ENCODE data around the gene C16orf54.

DNA sequence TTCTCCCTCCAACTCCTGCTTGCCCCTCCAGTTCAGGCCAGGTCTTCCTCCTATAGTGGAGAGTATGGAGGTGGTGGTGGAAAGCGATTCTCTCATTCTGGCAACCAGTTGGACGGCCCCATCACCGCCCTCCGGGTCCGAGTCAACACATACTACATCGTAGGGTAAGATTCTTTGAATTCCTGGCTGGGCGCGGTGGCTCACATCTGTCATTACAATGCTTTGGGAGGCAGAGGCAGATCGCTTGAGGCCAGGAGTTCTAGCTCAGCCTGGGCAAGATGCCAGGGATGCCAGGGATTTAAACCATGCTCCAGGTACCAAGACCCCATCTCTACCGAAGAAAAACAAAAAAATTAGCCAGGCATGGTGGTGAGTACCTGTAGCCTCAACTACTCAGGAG lies 33.7 kb upstream of the C16orf54 start:
- no peak for TF ChIP-seq CTCF (IDR thresholded peaks at IDR 0.05; ENCODE audit: low read depth, low read length, missing input control)
- no peak for TF ChIP-seq EGR1 (IDR thresholded peaks at IDR 0.05; ENCODE audit: low read depth in 2 of 2)
- TF ChIP-seq, protein P1, sequence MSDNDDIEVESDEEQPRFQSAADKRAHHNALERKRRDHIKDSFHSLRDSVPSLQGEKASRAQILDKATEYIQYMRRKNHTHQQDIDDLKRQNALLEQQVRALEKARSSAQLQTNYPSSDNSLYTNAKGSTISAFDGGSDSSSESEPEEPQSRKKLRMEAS (IDR thresholded peaks at IDR 0.05) = no peak
- no peak for TF ChIP-seq TAF1 (conservative IDR thresholded peaks at IDR 0.05)
- no peak for TF ChIP-seq SP1 (IDR thresholded peaks at IDR 0.05)
- no peak for TF ChIP-seq RXRA (IDR thresholded peaks at IDR 0.05)
- TF ChIP-seq, protein P2, sequence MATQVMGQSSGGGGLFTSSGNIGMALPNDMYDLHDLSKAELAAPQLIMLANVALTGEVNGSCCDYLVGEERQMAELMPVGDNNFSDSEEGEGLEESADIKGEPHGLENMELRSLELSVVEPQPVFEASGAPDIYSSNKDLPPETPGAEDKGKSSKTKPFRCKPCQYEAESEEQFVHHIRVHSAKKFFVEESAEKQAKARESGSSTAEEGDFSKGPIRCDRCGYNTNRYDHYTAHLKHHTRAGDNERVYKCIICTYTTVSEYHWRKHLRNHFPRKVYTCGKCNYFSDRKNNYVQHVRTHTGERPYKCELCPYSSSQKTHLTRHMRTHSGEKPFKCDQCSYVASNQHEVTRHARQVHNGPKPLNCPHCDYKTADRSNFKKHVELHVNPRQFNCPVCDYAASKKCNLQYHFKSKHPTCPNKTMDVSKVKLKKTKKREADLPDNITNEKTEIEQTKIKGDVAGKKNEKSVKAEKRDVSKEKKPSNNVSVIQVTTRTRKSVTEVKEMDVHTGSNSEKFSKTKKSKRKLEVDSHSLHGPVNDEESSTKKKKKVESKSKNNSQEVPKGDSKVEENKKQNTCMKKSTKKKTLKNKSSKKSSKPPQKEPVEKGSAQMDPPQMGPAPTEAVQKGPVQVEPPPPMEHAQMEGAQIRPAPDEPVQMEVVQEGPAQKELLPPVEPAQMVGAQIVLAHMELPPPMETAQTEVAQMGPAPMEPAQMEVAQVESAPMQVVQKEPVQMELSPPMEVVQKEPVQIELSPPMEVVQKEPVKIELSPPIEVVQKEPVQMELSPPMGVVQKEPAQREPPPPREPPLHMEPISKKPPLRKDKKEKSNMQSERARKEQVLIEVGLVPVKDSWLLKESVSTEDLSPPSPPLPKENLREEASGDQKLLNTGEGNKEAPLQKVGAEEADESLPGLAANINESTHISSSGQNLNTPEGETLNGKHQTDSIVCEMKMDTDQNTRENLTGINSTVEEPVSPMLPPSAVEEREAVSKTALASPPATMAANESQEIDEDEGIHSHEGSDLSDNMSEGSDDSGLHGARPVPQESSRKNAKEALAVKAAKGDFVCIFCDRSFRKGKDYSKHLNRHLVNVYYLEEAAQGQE (IDR thresholded peaks at IDR 0.05) = no peak
- no peak for TF ChIP-seq ZBTB33 (IDR thresholded peaks at IDR 0.05)
- TF ChIP-seq YY1 (IDR thresholded peaks at IDR 0.05) = no peak
- TF ChIP-seq ATF3 (IDR thresholded peaks at IDR 0.05) = no peak
- no peak for TF ChIP-seq GABPA (IDR thresholded peaks at IDR 0.05 in 1 of 2, conservative IDR thresholded peaks at IDR 0.05 in 1 of 2)
- TF ChIP-seq HNF4A (conservative IDR thresholded peaks at IDR 0.05) = no peak
